H9 (cell line): ENCODE data around the gene RARA. TPM values are rescaled to one million over a fixed set of nuclear protein-coding genes. Genes with fewer than 3 reads are reported as not detected.

Source experiments
- DNase-seq: peaks from one replicate; pipeline ENCODE4 v3.0.0-alpha.2; 2017
- H2AFZ ChIP-seq: one replicate; pipeline ENCODE4 v1.6.1; 2013; ENCODE audit warnings: mild to moderate bottlenecking, low read length, control low read depth, moderate library complexity
- H2AK5ac ChIP-seq: 2 replicates; pipeline ENCODE4 v1.6.1; 2013; ENCODE audit warnings: low read length, control low read depth, mixed read lengths; ENCODE audit not compliant: insufficient read length
- H2BK120ac ChIP-seq: one replicate; pipeline ENCODE4 v1.6.1; 2013; ENCODE audit warnings: low read depth, mild to moderate bottlenecking, low read length, control low read depth, inconsistent platforms; ENCODE audit not compliant: poor library complexity, severe bottlenecking
- H2BK12ac ChIP-seq: 2 replicates; pipeline ENCODE4 v1.6.1; 2013; ENCODE audit warnings: low read length, control low read depth, mixed read lengths, low read depth; ENCODE audit not compliant: insufficient read length
- H2BK15ac ChIP-seq: 2 replicates; pipeline ENCODE4 v1.6.1; 2013; ENCODE audit warnings: low read depth, low read length, control low read depth
- H2BK20ac ChIP-seq: one replicate; pipeline ENCODE4 v1.6.1; 2013; ENCODE audit warnings: low read depth, mild to moderate bottlenecking, low read length, control low read depth, inconsistent platforms; ENCODE audit not compliant: poor library complexity, severe bottlenecking
- H2BK5ac ChIP-seq: 2 replicates; pipeline ENCODE4 v1.6.1; 2013; ENCODE audit warnings: low read length, control low read depth, mixed read lengths; ENCODE audit not compliant: insufficient read length
- H3K14ac ChIP-seq: 2 replicates; pipeline ENCODE4 v1.6.1; 2013; ENCODE audit warnings: low read length, control low read depth; ENCODE audit not compliant: insufficient read depth
- H3K18ac ChIP-seq: 2 replicates; pipeline ENCODE4 v1.6.1; 2013; ENCODE audit warnings: low read depth, mild to moderate bottlenecking, mixed read lengths, low read length, control low read depth; ENCODE audit not compliant: insufficient read length
- H3K23ac ChIP-seq: 2 replicates; pipeline ENCODE4 v1.6.1; 2013; ENCODE audit warnings: low read length, control low read depth, mixed read lengths, low read depth; ENCODE audit not compliant: insufficient read length
- H3K23me2 ChIP-seq: 2 replicates; pipeline ENCODE4 v1.6.1; 2013; ENCODE audit warnings: low read depth, mild to moderate bottlenecking, mixed read lengths, low read length, control low read depth; ENCODE audit not compliant: insufficient read length, poor library complexity, severe bottlenecking
- H3K27ac ChIP-seq: 2 replicates; pipeline ENCODE4 v1.5.1; 2013; ENCODE audit warnings: low read length, control low read depth, mixed read lengths, low read depth; ENCODE audit not compliant: insufficient read length
- H3K27me3 ChIP-seq: 2 replicates; pipeline ENCODE4 v1.6.1; 2013; ENCODE audit warnings: low read length, control low read depth, inconsistent platforms; ENCODE audit not compliant: insufficient read depth
- H3K4ac ChIP-seq: 2 replicates; pipeline ENCODE4 v1.6.1; 2013; ENCODE audit warnings: low read depth, mild to moderate bottlenecking, control low read depth, inconsistent platforms, low read length, moderate library complexity
- H3K4me1 ChIP-seq: 2 replicates; pipeline ENCODE4 v1.6.1; 2013; ENCODE audit warnings: low read length, control low read depth, inconsistent platforms; ENCODE audit not compliant: insufficient read depth
- H3K4me2 ChIP-seq: 2 replicates; pipeline ENCODE4 v1.6.1; 2013; ENCODE audit warnings: low read length, control low read depth, mixed read lengths; ENCODE audit not compliant: insufficient read length, insufficient read depth
- H3K56ac ChIP-seq: 2 replicates; pipeline ENCODE4 v1.6.1; 2013; ENCODE audit warnings: low read depth, mild to moderate bottlenecking, mixed read lengths, low read length, control low read depth; ENCODE audit not compliant: insufficient read length
- H3K79me1 ChIP-seq: 2 replicates; pipeline ENCODE4 v1.6.1; 2013; ENCODE audit warnings: low read depth, mild to moderate bottlenecking, moderate library complexity, low read length, control low read depth, inconsistent platforms; ENCODE audit not compliant: insufficient read depth, poor library complexity, severe bottlenecking
- H3K79me2 ChIP-seq: 2 replicates; pipeline ENCODE4 v1.6.1; 2013; ENCODE audit warnings: low read length, control low read depth, inconsistent platforms; ENCODE audit not compliant: insufficient read depth
- H3K9ac ChIP-seq: 2 replicates; pipeline ENCODE4 v1.6.1; 2013; ENCODE audit warnings: low read length, control low read depth, mixed read lengths; ENCODE audit not compliant: insufficient read length; ENCODE audit errors: extremely low read depth
- H3K9me3 ChIP-seq: one replicate; pipeline ENCODE4 v1.6.1; 2013; ENCODE audit warnings: low read depth, low read length, inconsistent platforms; ENCODE audit not compliant: control insufficient read depth
- H3T11ph ChIP-seq: one replicate; pipeline ENCODE4 v1.6.1; 2013; ENCODE audit warnings: mild to moderate bottlenecking, low read length, control low read depth, inconsistent platforms
- H4K20me1 ChIP-seq: one replicate; pipeline ENCODE4 v1.6.1; 2013; ENCODE audit not compliant: control insufficient read depth, insufficient read length, insufficient read depth
- H4K5ac ChIP-seq: 2 replicates; pipeline ENCODE4 v1.6.1; 2013; ENCODE audit warnings: low read depth, mild to moderate bottlenecking, mixed read lengths, low read length, control low read depth; ENCODE audit not compliant: insufficient read length
- H4K8ac ChIP-seq: replicated peaks from 2 replicates; pipeline ENCODE4 v1.6.1; 2013; ENCODE audit warnings: low read length, control low read depth, mixed read lengths, low read depth; ENCODE audit not compliant: insufficient read length
- H4K91ac ChIP-seq: 2 replicates; pipeline ENCODE4 v1.6.1; 2013; ENCODE audit warnings: low read depth, mild to moderate bottlenecking, moderate library complexity, mixed read lengths, low read length, control low read depth; ENCODE audit not compliant: insufficient read length
- H3K27ac Mint-ChIP-seq, 3 experiments: 2 replicates in 2 of 3; 3 replicates in 1 of 3; pipeline ENCODE4 v1.8.0; 2020 to 2021; ENCODE audit warnings: mixed read lengths in 3 of 3, mild to moderate bottlenecking in 1 of 3, moderate library complexity in 1 of 3
- H3K27me3 Mint-ChIP-seq: 2 replicates; pipeline ENCODE4 v1.8.0; 2021; ENCODE audit warnings: low read depth, mild to moderate bottlenecking, moderate library complexity, mixed read lengths
- H3K36me3 Mint-ChIP-seq, 3 experiments: 2 replicates in 2 of 3; 3 replicates in 1 of 3; pipeline ENCODE4 v1.8.0; 2020 to 2021; ENCODE audit warnings: low read depth in 3 of 3, mixed read lengths in 3 of 3; ENCODE audit not compliant: insufficient read depth in 1 of 3
- H3K4me1 Mint-ChIP-seq, 2 experiments: 2 replicates each; pipeline ENCODE4 v1.8.0; 2020; ENCODE audit warnings: mixed read lengths in 2 of 2
- H3K4me3 Mint-ChIP-seq, 2 experiments: 2 replicates in 1 of 2; 3 replicates in 1 of 2; pipeline ENCODE4 v1.8.0; 2020 to 2021; ENCODE audit warnings: mild to moderate bottlenecking in 2 of 2, mixed read lengths in 2 of 2, moderate library complexity in 1 of 2
- H3K9me3 Mint-ChIP-seq, 2 experiments: 2 replicates in 1 of 2; 3 replicates in 1 of 2; pipeline ENCODE4 v1.8.0; 2020; ENCODE audit warnings: mild to moderate bottlenecking in 2 of 2, mixed read lengths in 2 of 2, moderate library complexity in 1 of 2
- WGBS: extraction: QIAGEN DNeasy Blood & Tissue Kit; methylation state at CpG from one replicate; pipeline ENCODE4 v1.1.7; 2013; ENCODE audit warnings: missing lambda C conversion rate, low lambda C conversion rate, mixed read lengths; ENCODE audit not compliant: insufficient read length; ENCODE audit errors: extremely low coverage; 5-methylcytosine and 5-hydroxymethylcytosine counted together
- total RNA-seq: library from RNA; stranded (reverse); gene quantifications from 2 replicates; pipeline ENCODE4 v1.2.1, GENCODE V29; 2021
- TF ChIP-seq, protein P1 (sequence below): fragments of 200-600 bp; sonication (generic); conservative IDR thresholded peaks from 3 replicates; pipeline ENCODE4 v1.8.0; 2021; ENCODE audit warnings: antibody characterized with exemption, mild to moderate bottlenecking

RARA gene
- total RNA-seq, 1 experiment from 2014 or later = 17.6 TPM

DNA sequence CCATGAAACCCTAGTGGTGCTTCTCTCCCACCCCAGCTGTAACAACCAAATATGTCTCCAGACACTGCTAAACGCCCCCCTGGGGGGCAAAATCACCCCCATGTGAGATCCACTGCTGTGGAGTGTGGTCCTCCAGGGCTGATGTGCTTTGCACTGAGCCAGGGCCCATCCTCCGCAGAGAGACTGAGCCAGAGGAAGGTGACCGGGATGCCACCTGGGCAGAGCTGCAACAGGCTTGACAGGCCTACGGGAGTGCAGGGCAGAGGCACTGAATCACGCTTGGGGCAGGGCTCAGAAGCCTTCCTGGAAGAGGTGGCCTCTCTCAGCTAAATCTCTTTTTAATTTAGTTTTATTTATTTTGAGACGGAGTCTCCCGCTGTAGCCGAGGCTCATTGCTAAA lies 51.1 kb downstream of the RARA start:
- no peaks in the 10 kb centered on the region for H4K20me1 ChIP-seq
- H3K14ac ChIP-seq = no peak overlapping the region
- Mint-ChIP-seq H3K27me3 (peaks cover 43% of the 10 kb centered on the region), H3K9me3 (no peaks in the 10 kb centered on the region), H3K27ac (no peak overlapping the region), H3K4me3 (no peak overlapping the region), H3K36me3 (peaks cover 0 to 3% (median 3%) of the 10 kb centered on the region in 3 experiments; a peak in 3 of 7 replicates), H3K4me1 (peaks cover 29 to 43% of the 10 kb centered on the region in 2 experiments)
- H3K9ac ChIP-seq = no peak overlapping the region
- no peak overlapping the region for H3K4ac ChIP-seq
- H3T11ph ChIP-seq = no peak overlapping the region
- no peak for DNase-seq
- no CpG with 5 or more reads among the region's 8 CpGs for WGBS
- H3K79me2 ChIP-seq = no peaks in the 10 kb centered on the region
- no peaks in the 10 kb centered on the region for H3K9me3 ChIP-seq
- peaks cover 9% of the 10 kb centered on the region; the same call in 1 of the 2 replicates for H3K27me3 ChIP-seq
- H3K79me1 ChIP-seq = no peaks in the 10 kb centered on the region
- H3K4me2 ChIP-seq = no peak overlapping the region
- no peak overlapping the region for H2BK120ac ChIP-seq
- H3K56ac ChIP-seq = no peak overlapping the region
- no peak overlapping the region for H3K18ac ChIP-seq
- H4K91ac ChIP-seq = no peak overlapping the region
- H2BK15ac ChIP-seq = no peak overlapping the region
- no peak overlapping the region for H2BK12ac ChIP-seq
- H2BK5ac ChIP-seq = no peak overlapping the region
- H3K27ac ChIP-seq = no peak overlapping the region
- no peak overlapping the region for H2BK20ac ChIP-seq
- H2AFZ ChIP-seq = no peak overlapping the region
- TF ChIP-seq, protein P1, sequence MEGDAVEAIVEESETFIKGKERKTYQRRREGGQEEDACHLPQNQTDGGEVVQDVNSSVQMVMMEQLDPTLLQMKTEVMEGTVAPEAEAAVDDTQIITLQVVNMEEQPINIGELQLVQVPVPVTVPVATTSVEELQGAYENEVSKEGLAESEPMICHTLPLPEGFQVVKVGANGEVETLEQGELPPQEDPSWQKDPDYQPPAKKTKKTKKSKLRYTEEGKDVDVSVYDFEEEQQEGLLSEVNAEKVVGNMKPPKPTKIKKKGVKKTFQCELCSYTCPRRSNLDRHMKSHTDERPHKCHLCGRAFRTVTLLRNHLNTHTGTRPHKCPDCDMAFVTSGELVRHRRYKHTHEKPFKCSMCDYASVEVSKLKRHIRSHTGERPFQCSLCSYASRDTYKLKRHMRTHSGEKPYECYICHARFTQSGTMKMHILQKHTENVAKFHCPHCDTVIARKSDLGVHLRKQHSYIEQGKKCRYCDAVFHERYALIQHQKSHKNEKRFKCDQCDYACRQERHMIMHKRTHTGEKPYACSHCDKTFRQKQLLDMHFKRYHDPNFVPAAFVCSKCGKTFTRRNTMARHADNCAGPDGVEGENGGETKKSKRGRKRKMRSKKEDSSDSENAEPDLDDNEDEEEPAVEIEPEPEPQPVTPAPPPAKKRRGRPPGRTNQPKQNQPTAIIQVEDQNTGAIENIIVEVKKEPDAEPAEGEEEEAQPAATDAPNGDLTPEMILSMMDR = no peak
- H3K23me2 ChIP-seq = peaks cover 10% of the 10 kb centered on the region
- H3K23ac ChIP-seq = no peak overlapping the region
- H3K4me1 ChIP-seq = peaks cover 3% of the 10 kb centered on the region
- no peak overlapping the region for H2AK5ac ChIP-seq
- H4K8ac ChIP-seq = no peak overlapping the region
- no peak overlapping the region for H4K5ac ChIP-seq
